ENCODE measurements around the gene DAPK3.
"Not testable (repeated sequence)": the region's sequence is repeated elsewhere in the genome, so short reads cannot be mapped to it uniquely, and the experiment has no call there.

DAPK3 gene

GRCh38 chr19:3979289-3979673 is 8.4 kb upstream of the DAPK3 start:
- no peak for DNase-seq (ENCODE audit: low read depth in 4 of 4, low spot score in 1 of 4)

- no peak for DNase-seq (ENCODE audit: low read depth in 4 of 4, low spot score in 1 of 4)
Measured at GRCh38 chr19:3978145-3978544, 7.2 kb upstream of the DAPK3 start.

GRCh38 chr19:3977242-3978143 is 6.6 kb upstream of the DAPK3 start:
- DNase-seq (ENCODE audit: low read depth in 4 of 4, low spot score in 1 of 4) = no peak

GRCh38 chr19:3976495-3977241 is 5.8 kb upstream of the DAPK3 start:
- DNase-seq (ENCODE audit: low read depth in 4 of 4, low spot score in 1 of 4) = no peak

GRCh38 chr19:3975637-3976087 is 4.8 kb upstream of the DAPK3 start:
- no peak for DNase-seq (ENCODE audit: low read depth in 4 of 4, low spot score in 1 of 4)

GRCh38 chr19:3975144-3975543 is 4.2 kb upstream of the DAPK3 start:
- DNase-seq (ENCODE audit: low read depth in 4 of 4, low spot score in 1 of 4) = no peak

- no peak for DNase-seq (ENCODE audit: low read depth in 4 of 4, low spot score in 1 of 4)
Measured at GRCh38 chr19:3970313-3970807, 539 bp downstream of the DAPK3 start.

GRCh38 chr19:3969435-3970312 is 1.2 kb downstream of the DAPK3 start:
- no peak for DNase-seq (ENCODE audit: low read depth in 4 of 4, low spot score in 1 of 4)

GRCh38 chr19:3968556-3969434 is 2.1 kb downstream of the DAPK3 start:
- no peak for DNase-seq (ENCODE audit: low read depth in 4 of 4, low spot score in 1 of 4)

- DNase-seq (ENCODE audit: low read depth in 4 of 4, low spot score in 1 of 4) = not testable (repeated sequence)
Measured at GRCh38 chr19:3967983-3968382, 2.9 kb downstream of the DAPK3 start.

GRCh38 chr19:3966051-3967017 is 4.6 kb downstream of the DAPK3 start:
- DNase-seq (ENCODE audit: low read depth in 4 of 4, low spot score in 1 of 4) = no peak

- no peak for DNase-seq (ENCODE audit: low read depth in 4 of 4, low spot score in 1 of 4)
Measured at GRCh38 chr19:3964256-3965194, 6.4 kb downstream of the DAPK3 start.

- no peak for DNase-seq (ENCODE audit: low read depth in 4 of 4, low spot score in 1 of 4)
Measured at GRCh38 chr19:3963458-3964255, 7.2 kb downstream of the DAPK3 start.

- DNase-seq (ENCODE audit: low read depth in 4 of 4, low spot score in 1 of 4) = no peak
Measured at GRCh38 chr19:3961007-3961406, 9.9 kb downstream of the DAPK3 start.

- no peak for DNase-seq (ENCODE audit: low read depth in 4 of 4, low spot score in 1 of 4)
Measured at GRCh38 chr19:3959766-3960131, 11.2 kb downstream of the DAPK3 start.

- no peak for DNase-seq (ENCODE audit: low read depth in 4 of 4, low spot score in 1 of 4)
Measured at GRCh38 chr19:3958836-3959765, 11.8 kb downstream of the DAPK3 start.

Measured in stimulated activated CD4-positive, alpha-beta T cell treated with anti-CD3 and anti-CD28 coated beads, Interleukin-1b, Interleukin-23, amount 100 ng/mL, for 24 hours (primary cell).